Endothelial cell of umbilical vein (primary cell): ENCODE data around the gene C5orf24. TPM values are rescaled to one million over a fixed set of nuclear protein-coding genes. Genes with fewer than 3 reads are reported as not detected.

Source experiments
- BruUV-seq: library from RNA; stranded (reverse); fragments of 400-500 nt; replicated peaks from 2 replicates; lab custom pipeline; 2021; lab: Mats Ljungman, UMichigan
- CTCF ChIA-PET: fragments of 300-600, 350-600 bp; sonication (Branson Sonifier 250); formaldehyde crosslinking; loops from one replicate; lab custom pipeline; 2021; ENCODE audit warnings: antibody characterized with exemption, inconsistent platforms; lab: Charles Lee
- POLR2A ChIA-PET: fragments of 300-600, 350-600 bp; sonication (Branson Sonifier 250); formaldehyde crosslinking; loops from one replicate; lab custom pipeline; 2021; ENCODE audit warnings: antibody characterized with exemption, inconsistent platforms; lab: Charles Lee
- DNase-seq: peaks from one replicate; pipeline ENCODE4 v3.0.0-alpha.2; 2011; ENCODE audit warnings: low read depth, low spot score
- FAIRE-seq: peaks from 2 replicates; lab custom pipeline; 2011; peaks lifted over from hg19 to GRCh38; lab: Jason Lieb, UNC
- H2AFZ ChIP-seq: 2 replicates; pipeline ENCODE4 v1.6.0; 2012; ENCODE audit warnings: low read depth, low read length, control low read depth, inconsistent platforms
- H3K27ac ChIP-seq: 2 replicates; pipeline ENCODE4 v1.5.1; 2011; ENCODE audit warnings: low read depth, mild to moderate bottlenecking, control low read depth, low read length, moderate library complexity; ENCODE audit not compliant: insufficient read depth
- H3K27me3 ChIP-seq, 2 experiments: 2 replicates each; pipeline versions ENCODE4 v1.6.0 to v1.6.1; 2011; ENCODE audit warnings: low read length in 2 of 2, mixed read lengths in 1 of 2; ENCODE audit not compliant: control insufficient read depth in 2 of 2, insufficient read depth in 2 of 2
- H3K36me3 ChIP-seq, 2 experiments: 2 replicates in 1 of 2; 3 replicates in 1 of 2; pipeline ENCODE4 v1.5.1; 2011; ENCODE audit warnings: low read length in 2 of 2, mild to moderate bottlenecking in 1 of 2, moderate library complexity in 1 of 2; ENCODE audit not compliant: control insufficient read depth in 2 of 2, insufficient read depth in 2 of 2; ENCODE audit errors: extremely low read depth in 1 of 2
- H3K4me1 ChIP-seq: 3 replicates; pipeline ENCODE4 v1.5.1; 2011; ENCODE audit warnings: mild to moderate bottlenecking, low read length; ENCODE audit not compliant: control insufficient read depth, insufficient read depth; ENCODE audit errors: extremely low read depth
- H3K4me2 ChIP-seq: 2 replicates; pipeline ENCODE4 v1.6.1; 2011; ENCODE audit warnings: low read length, control low read depth, mixed read lengths; ENCODE audit not compliant: insufficient read depth
- H3K4me3 ChIP-seq, 3 experiments: fragments of 200-600 bp in 1 of 3; sonication (generic), shearing (Covaris generic) in 1 of 3; replicated peaks in 1 of 3; 2 replicates each; pipeline ENCODE4 v1.5.1; 2011 to 2016; ENCODE audit warnings: control low read depth in 3 of 3, low read length in 3 of 3, mild to moderate bottlenecking in 2 of 3, inconsistent platforms in 1 of 3, low read depth in 1 of 3, moderate library complexity in 1 of 3; ENCODE audit not compliant: insufficient read depth in 1 of 3
- H3K79me2 ChIP-seq: 2 replicates; pipeline ENCODE4 v1.6.0; 2012; ENCODE audit warnings: low read length, inconsistent platforms; ENCODE audit not compliant: control insufficient read depth, insufficient read depth
- H3K9ac ChIP-seq: replicated peaks from 2 replicates; pipeline ENCODE3; 2011; ENCODE audit warnings: low read length, control low read depth; ENCODE audit not compliant: insufficient read depth; ENCODE audit errors: extremely low read depth
- H3K9me1 ChIP-seq: replicated peaks from 3 replicates; pipeline ENCODE4 v1.6.0; 2011; ENCODE audit warnings: mild to moderate bottlenecking, low read length; ENCODE audit not compliant: control insufficient read depth, insufficient read depth; ENCODE audit errors: extremely low read depth
- H3K9me3 ChIP-seq: replicated peaks from 2 replicates; pipeline ENCODE4 v1.5.1; 2012; ENCODE audit warnings: low read length, inconsistent platforms; ENCODE audit not compliant: control insufficient read depth, insufficient read depth
- H4K20me1 ChIP-seq: replicated peaks from 2 replicates; pipeline ENCODE3; 2011; ENCODE audit warnings: mild to moderate bottlenecking, low read length; ENCODE audit not compliant: control insufficient read depth, insufficient read depth; ENCODE audit errors: extremely low read depth
- EZH2 ChIP-seq: IDR thresholded peaks from 2 replicates; pipeline ENCODE4 v1.6.1; 2012; ENCODE audit warnings: borderline replicate concordance, low read depth, mild to moderate bottlenecking, moderate library complexity, low read length, inconsistent platforms; ENCODE audit not compliant: severe bottlenecking
- FOS ChIP-seq: IDR thresholded peaks from 2 replicates; pipeline ENCODE4 v1.6.1; 2011; ENCODE audit warnings: mild to moderate bottlenecking, low read length, moderate library complexity, borderline replicate concordance; ENCODE audit not compliant: insufficient read depth
- GATA2 ChIP-seq: IDR thresholded peaks from 2 replicates; pipeline ENCODE4 v1.7.0; 2011; ENCODE audit warnings: low read depth, mild to moderate bottlenecking, moderate library complexity, mixed read lengths, low read length; ENCODE audit not compliant: insufficient read length, insufficient read depth
- JUN ChIP-seq: IDR thresholded peaks from 2 replicates; pipeline ENCODE4 v1.6.1; 2011; ENCODE audit warnings: borderline replicate concordance, low read depth; ENCODE audit not compliant: insufficient read length, insufficient read depth
- MYC ChIP-seq: IDR thresholded peaks from one replicate; pipeline ENCODE4 v1.6.1; 2011; ENCODE audit warnings: mild to moderate bottlenecking, low read depth, low read length
- POLR2A ChIP-seq: IDR thresholded peaks from 2 replicates; pipeline ENCODE4 v1.6.1; 2012; ENCODE audit warnings: low read depth, mild to moderate bottlenecking, control low read depth, low read length
- POLR2AphosphoS5 ChIP-seq: IDR thresholded peaks from 2 replicates; pipeline ENCODE4 v1.6.1; 2012; ENCODE audit warnings: low read depth, mild to moderate bottlenecking, control low read depth, low read length, moderate library complexity; ENCODE audit not compliant: insufficient read depth
- dilution Hi-C: fragments of 300-500 bp; cut with MboI; formaldehyde crosslinking; loops from one replicate; pipeline ENCODE4 v1.15.0; 2019; ENCODE audit warnings: low sequenced_read_pairs; ENCODE audit not compliant: extremely low pct_ligation_motif_present
- intact Hi-C: fragments of 100-400 bp; cut with micrococcal nuclease; formaldehyde crosslinking; loops from one replicate; pipeline ENCODE4 v1.10.0; 2022
- polyA plus RNA-seq, 4 experiments: library from polyadenylated mRNA; depleted of rRNA in 3 of 4; stranded (reverse) in 3 of 4; unstranded in 1 of 4; fragments of >200 nt; gene quantifications; 2 replicates each; pipeline versions ENCODE4 v1.2.1 to v1.2.3, GENCODE V29; 2011 to 2012; ENCODE audit warnings: missing spikeins in 1 of 4
- total RNA-seq: library from RNA; stranded (reverse); gene quantifications from 2 replicates; pipeline ENCODE4 v1.2.3, GENCODE V29; 2021
- TF ChIP-seq, protein P1 (sequence below), 2 donors: IDR thresholded peaks; 1 replicate in 1 of 2; 2 replicates in 1 of 2; pipeline ENCODE4 v1.5.1; 2011; ENCODE audit warnings: low read length in 2 of 2, mild to moderate bottlenecking in 2 of 2, moderate library complexity in 2 of 2, control low read depth in 1 of 2, inconsistent platforms in 1 of 2, low read depth in 1 of 2; ENCODE audit not compliant: insufficient read depth in 1 of 2; ENCODE audit errors: extremely low read depth in 1 of 2
- TF ChIP-seq, protein P2 (sequence below): IDR thresholded peaks from 2 replicates; pipeline ENCODE4 v1.6.1; 2011; ENCODE audit not compliant: insufficient read depth, insufficient read length

The C5orf24 gene
- total and polyA plus RNA-seq, 2 donors (not counting 3 experiments of a cell fraction or from before 2014, with no cell fraction given), result 21.7 to 56.2 TPM

DNA sequence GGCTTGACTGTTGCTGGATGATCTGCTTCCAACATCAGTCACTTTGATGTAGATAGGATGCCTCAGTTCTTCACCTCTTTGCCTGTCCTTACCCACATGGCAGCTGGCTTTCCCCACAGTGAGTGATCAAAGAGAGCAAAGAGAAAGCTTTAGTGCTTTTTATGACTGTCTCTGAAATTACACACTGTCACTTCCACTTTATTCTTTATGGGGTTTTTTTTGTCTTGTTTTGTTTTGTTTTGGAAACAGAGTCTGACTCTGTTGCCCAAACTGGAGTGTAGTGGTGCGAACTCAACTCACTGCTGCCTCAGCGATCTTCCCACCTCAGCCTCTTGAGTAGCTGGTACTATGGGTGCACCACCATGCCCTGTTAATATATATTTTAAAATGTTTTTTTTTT, 32.4 kb upstream of the C5orf24 start:
- CTCF ChIA-PET, result no interaction called here
- Histone ChIP-seq H3K36me3 (peaks cover 14 to 16% of the 10 kb centered on the region in 2 experiments), H3K27ac (no peak overlapping the region), H3K27me3 (no peaks in the 10 kb centered on the region), H4K20me1 (no peaks in the 10 kb centered on the region), H3K4me1 (no peaks in the 10 kb centered on the region), H3K4me3 (no peak overlapping the region), H3K9me3 (no peaks in the 10 kb centered on the region), H3K9me1 (no peaks in the 10 kb centered on the region), H3K4me2 (no peak overlapping the region), H3K9ac (no peak overlapping the region), H2AFZ (no peak overlapping the region), H3K79me2 (no peaks in the 10 kb centered on the region)
- dilution Hi-C loops (no loop called here), intact Hi-C loops (no loop called here)
- BruUV-seq, result no TSS peak
- no peak for FAIRE-seq
- POLR2A ChIA-PET, result no interaction called here
- no peak for DNase-seq
- TF ChIP-seq EZH2, result no peak
- TF ChIP-seq POLR2AphosphoS5, result no peak
- TF ChIP-seq JUN, result no peak
- TF ChIP-seq, protein P1, sequence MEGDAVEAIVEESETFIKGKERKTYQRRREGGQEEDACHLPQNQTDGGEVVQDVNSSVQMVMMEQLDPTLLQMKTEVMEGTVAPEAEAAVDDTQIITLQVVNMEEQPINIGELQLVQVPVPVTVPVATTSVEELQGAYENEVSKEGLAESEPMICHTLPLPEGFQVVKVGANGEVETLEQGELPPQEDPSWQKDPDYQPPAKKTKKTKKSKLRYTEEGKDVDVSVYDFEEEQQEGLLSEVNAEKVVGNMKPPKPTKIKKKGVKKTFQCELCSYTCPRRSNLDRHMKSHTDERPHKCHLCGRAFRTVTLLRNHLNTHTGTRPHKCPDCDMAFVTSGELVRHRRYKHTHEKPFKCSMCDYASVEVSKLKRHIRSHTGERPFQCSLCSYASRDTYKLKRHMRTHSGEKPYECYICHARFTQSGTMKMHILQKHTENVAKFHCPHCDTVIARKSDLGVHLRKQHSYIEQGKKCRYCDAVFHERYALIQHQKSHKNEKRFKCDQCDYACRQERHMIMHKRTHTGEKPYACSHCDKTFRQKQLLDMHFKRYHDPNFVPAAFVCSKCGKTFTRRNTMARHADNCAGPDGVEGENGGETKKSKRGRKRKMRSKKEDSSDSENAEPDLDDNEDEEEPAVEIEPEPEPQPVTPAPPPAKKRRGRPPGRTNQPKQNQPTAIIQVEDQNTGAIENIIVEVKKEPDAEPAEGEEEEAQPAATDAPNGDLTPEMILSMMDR (IDR thresholded peaks at IDR 0.05; ENCODE audit: extremely low read depth in 1 of 2, insufficient read depth in 1 of 2, low read depth in 1 of 2, low read length in 2 of 2), result no peak
- no peak for TF ChIP-seq POLR2A

DNA sequence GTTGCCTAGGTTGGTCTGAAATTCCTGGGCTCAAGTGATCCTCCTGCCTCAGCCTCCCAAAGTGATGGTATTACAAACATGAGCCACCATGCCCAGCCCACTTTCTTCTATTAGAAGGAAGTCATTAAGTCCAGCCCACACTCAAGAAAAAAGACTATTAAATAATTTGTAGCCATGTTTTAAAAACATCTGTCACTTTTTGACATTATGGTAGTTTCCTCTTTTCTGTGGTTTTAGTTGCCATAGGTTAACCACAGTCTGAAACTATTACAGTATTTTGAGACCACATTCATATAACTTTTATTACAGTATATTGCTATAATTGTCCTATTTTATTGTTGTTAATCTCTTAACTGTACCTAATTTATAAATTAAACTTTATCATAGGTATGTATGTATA, 31.9 kb upstream of the C5orf24 start:
- TF ChIP-seq EZH2 (no peak), POLR2AphosphoS5 (no peak), GATA2 (no peak), JUN (no peak), FOS (no peak), MYC (no peak)
- TF ChIP-seq, protein P2, sequence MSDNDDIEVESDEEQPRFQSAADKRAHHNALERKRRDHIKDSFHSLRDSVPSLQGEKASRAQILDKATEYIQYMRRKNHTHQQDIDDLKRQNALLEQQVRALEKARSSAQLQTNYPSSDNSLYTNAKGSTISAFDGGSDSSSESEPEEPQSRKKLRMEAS, result no peak
- Histone ChIP-seq H3K79me2 (no peaks in the 10 kb centered on the region), H3K4me2 (no peak overlapping the region), H3K36me3 (peaks cover 14 to 16% of the 10 kb centered on the region in 2 experiments), H3K4me1 (no peaks in the 10 kb centered on the region), H3K27ac (no peak overlapping the region), H3K4me3 (no peak overlapping the region), H2AFZ (no peak overlapping the region), H4K20me1 (no peaks in the 10 kb centered on the region), H3K9me1 (no peaks in the 10 kb centered on the region), H3K9ac (no peak overlapping the region), H3K27me3 (no peaks in the 10 kb centered on the region), H3K9me3 (no peaks in the 10 kb centered on the region)
- DNase-seq, result no peak
- intact Hi-C loops (no loop called here), dilution Hi-C loops (no loop called here)
- ChIA-PET POLR2A (no interaction called here), CTCF (no interaction called here)
- FAIRE-seq, result no peak
- no TSS peak for BruUV-seq
